MM.1S (cell line): ENCODE results near the gene GDNF.
"Not testable (repeated sequence)": the region's sequence is repeated elsewhere in the genome, so short reads cannot be mapped to it uniquely, and the experiment has no call there.

Experiments
- CTCF ChIP-seq: fragments of 300-600 bp; sonication (generic); IDR thresholded peaks from 2 replicates; pipeline ENCODE4 v1.5.1; 2016; ENCODE audit warnings: antibody characterized with exemption, low read length, mixed read lengths
- EZH2 ChIP-seq: fragments of 300-600 bp; sonication (generic); optimal IDR thresholded peaks from 2 replicates; pipeline ENCODE3; 2017; ENCODE audit warnings: low read depth, mild to moderate bottlenecking, antibody characterized with exemption, low read length, mixed read lengths
- EZH2phosphoT487 ChIP-seq: fragments of 300-600 bp; sonication (generic); IDR thresholded peaks from 2 replicates; pipeline ENCODE4 v1.6.1; 2018; ENCODE audit warnings: antibody characterized with exemption, low read length

- TF ChIP-seq CTCF, EZH2, EZH2phosphoT487: not testable (repeated sequence)
These were observed 43.4 kb downstream of the GDNF start for GRCh38 chr5:37796435-37796834.
